HL-60 (cell line): ENCODE measurements around the gene TBC1D1.

Experiments
- POLR2AphosphoS5 ChIP-seq: IDR thresholded peaks from 2 replicates; pipeline ENCODE4 v1.6.1; 2012; ENCODE audit warnings: low read depth
- REST ChIP-seq: IDR thresholded peaks from 2 replicates; pipeline ENCODE4 v1.6.1; 2012; ENCODE audit warnings: low read depth; ENCODE audit not compliant: insufficient replicate concordance
- TF ChIP-seq, protein P1 (sequence below): IDR thresholded peaks from one replicate; pipeline ENCODE4 v1.5.1; 2011; ENCODE audit warnings: low read length, control low read depth, inconsistent platforms; ENCODE audit not compliant: insufficient read depth

DNA sequence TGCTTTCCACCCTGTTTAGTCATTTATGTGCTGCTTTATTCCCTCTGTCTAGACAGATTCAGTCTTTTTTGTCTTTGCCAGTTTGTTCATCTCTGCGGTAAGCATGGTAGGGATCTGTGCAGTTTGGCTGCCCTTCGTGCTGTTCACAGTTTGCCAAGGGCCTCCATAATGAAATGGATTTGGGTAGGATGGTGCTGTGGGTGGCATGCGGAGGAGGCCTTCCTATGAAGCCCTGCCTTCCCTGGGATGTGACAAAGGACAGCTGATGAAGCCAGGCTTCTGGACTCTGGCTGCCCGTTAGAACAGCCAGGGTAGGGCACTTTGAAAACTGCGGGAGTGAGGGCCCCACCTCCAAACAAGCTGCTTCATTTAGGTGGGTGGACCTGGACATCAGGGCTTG lies 116.8 kb downstream of the TBC1D1 start:
- no peak for TF ChIP-seq POLR2AphosphoS5
- TF ChIP-seq, protein P1, sequence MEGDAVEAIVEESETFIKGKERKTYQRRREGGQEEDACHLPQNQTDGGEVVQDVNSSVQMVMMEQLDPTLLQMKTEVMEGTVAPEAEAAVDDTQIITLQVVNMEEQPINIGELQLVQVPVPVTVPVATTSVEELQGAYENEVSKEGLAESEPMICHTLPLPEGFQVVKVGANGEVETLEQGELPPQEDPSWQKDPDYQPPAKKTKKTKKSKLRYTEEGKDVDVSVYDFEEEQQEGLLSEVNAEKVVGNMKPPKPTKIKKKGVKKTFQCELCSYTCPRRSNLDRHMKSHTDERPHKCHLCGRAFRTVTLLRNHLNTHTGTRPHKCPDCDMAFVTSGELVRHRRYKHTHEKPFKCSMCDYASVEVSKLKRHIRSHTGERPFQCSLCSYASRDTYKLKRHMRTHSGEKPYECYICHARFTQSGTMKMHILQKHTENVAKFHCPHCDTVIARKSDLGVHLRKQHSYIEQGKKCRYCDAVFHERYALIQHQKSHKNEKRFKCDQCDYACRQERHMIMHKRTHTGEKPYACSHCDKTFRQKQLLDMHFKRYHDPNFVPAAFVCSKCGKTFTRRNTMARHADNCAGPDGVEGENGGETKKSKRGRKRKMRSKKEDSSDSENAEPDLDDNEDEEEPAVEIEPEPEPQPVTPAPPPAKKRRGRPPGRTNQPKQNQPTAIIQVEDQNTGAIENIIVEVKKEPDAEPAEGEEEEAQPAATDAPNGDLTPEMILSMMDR: no peak
- TF ChIP-seq REST: no peak
